ENCODE measurements around the gene YY1AP1. TPM values are rescaled to one million over a fixed set of nuclear protein-coding genes. Genes with fewer than 3 reads are reported as not detected.
A peak's percentile ranks its signal among the peaks of the same experiment; 100 is the strongest.

The YY1AP1 gene
- polyA plus RNA-seq, 1 of the 3 experiments (the other 2 are of a cell fraction) = 45.0 TPM

GRCh38 chr1:155652951-155653350, 35.6 kb downstream of the YY1AP1 start (continued):
- no peak for TF ChIP-seq NRF1 (IDR thresholded peaks at IDR 0.05; ENCODE audit: low read depth, low read length)
- TF ChIP-seq RAD21 (IDR thresholded peaks at IDR 0.05; ENCODE audit: low read length) = no peak
- TF ChIP-seq CTCF (IDR thresholded peaks at IDR 0.05) = no peak
- no peak for TF ChIP-seq JUND (IDR thresholded peaks at IDR 0.05)
- no peak for TF ChIP-seq GATA2 (CRISPR knock-in tag; IDR thresholded peaks at IDR 0.05)
- no peak for TF ChIP-seq EP300 (IDR thresholded peaks at IDR 0.05; ENCODE audit: borderline replicate concordance in 1 of 2, low read depth in 1 of 2, low read length in 1 of 2)
- TF ChIP-seq RXRA (IDR thresholded peaks at IDR 0.05; ENCODE audit: borderline replicate concordance, low read depth) = no peak
- TF ChIP-seq PBX3 (IDR thresholded peaks at IDR 0.05) = no peak
- TF ChIP-seq TCF12 (IDR thresholded peaks at IDR 0.05) = no peak

GRCh38 chr1:155651861-155652661, 36.5 kb downstream of the YY1AP1 start:
- ChIA-PET POLR2A (no interaction called here), CTCF (interaction anchor here (1.3 to 1.4 kb wide), 2 partner anchors 10 to 15 kb away, joined by 3 to 6 read pairs; no protein-coding TSS in a partner anchor)
- peak overlapping the region; percentile 60; the same call in 1 of the 2 replicates for H2AFZ ChIP-seq (ENCODE audit: low read depth)
- H3K9me3 ChIP-seq = no peaks in the 10 kb centered on the region
- H3K4me3 ChIP-seq (ENCODE audit: low read depth in 2 of 2, low read length in 1 of 2) = peak overlapping the region; percentile 1 to 49; a peak in 3 of 4 replicates
- no peaks in the 10 kb centered on the region for H4K20me1 ChIP-seq (ENCODE audit: insufficient read depth)
- peaks cover 8% of the 10 kb centered on the region for H3K79me2 ChIP-seq (ENCODE audit: insufficient read depth)
- no peaks in the 10 kb centered on the region for H3K9me2 ChIP-seq
- H3K9ac ChIP-seq = peak overlapping the region; percentile 46; the same call in 1 of the 2 replicates
- DNase-seq = no peak
- H3K4me1 ChIP-seq (ENCODE audit: control insufficient read depth in 1 of 2, insufficient read depth in 2 of 2, low read depth in 1 of 2, low read length in 1 of 2) = peaks cover 8 to 13% of the 10 kb centered on the region in 2 experiments; a peak in 3 of 4 replicates
- peak overlapping the region; percentile 67 for H3K4me2 ChIP-seq
- no peaks in the 10 kb centered on the region for H3K36me3 ChIP-seq (replicated peaks in 1 of 2; ENCODE audit: control insufficient read depth in 1 of 2, insufficient read depth in 2 of 2, low read length in 1 of 2)
- H3F3A ChIP-seq (replicated peaks; ENCODE audit: insufficient read depth) = peaks cover 20% of the 10 kb centered on the region
- WGBS (ENCODE audit: low lambda C conversion rate) = 73% methylated on average over 3 of the region's 3 CpGs
- H3K27me3 ChIP-seq (ENCODE audit: insufficient read depth) = no peaks in the 10 kb centered on the region
- H3K27ac ChIP-seq (ENCODE audit: low read depth in 2 of 2, low read length in 1 of 2) = peak overlapping the region; percentile 12 to 78; a peak in 3 of 4 replicates
- no peak for TF ChIP-seq FOXJ3 (CRISPR knock-in tag; IDR thresholded peaks at IDR 0.05)
- no peak for TF ChIP-seq EZH2phosphoT487 (IDR thresholded peaks at IDR 0.05; ENCODE audit: borderline replicate concordance, low read depth)
- no peak for TF ChIP-seq PBX3 (IDR thresholded peaks at IDR 0.05)
- TF ChIP-seq CHD2 (IDR thresholded peaks at IDR 0.05; ENCODE audit: low read length, partially characterized antibody) = no peak
- no peak for TF ChIP-seq MAX (IDR thresholded peaks at IDR 0.05; ENCODE audit: low read depth)
- no peak for TF ChIP-seq IRF3 (IDR thresholded peaks at IDR 0.05; ENCODE audit: low read depth, low read length)
- no peak for TF ChIP-seq EP300 (IDR thresholded peaks at IDR 0.05; ENCODE audit: borderline replicate concordance in 1 of 2, low read depth in 1 of 2, low read length in 1 of 2)
- TF ChIP-seq REST (IDR thresholded peaks at IDR 0.05; ENCODE audit: low read depth, low read length) = no peak
- TF ChIP-seq SMC3 (IDR thresholded peaks at IDR 0.05; ENCODE audit: low read depth, low read length) = no peak
- no peak for TF ChIP-seq NRF1 (IDR thresholded peaks at IDR 0.05; ENCODE audit: low read depth, low read length)
- no peak for TF ChIP-seq USF2 (IDR thresholded peaks at IDR 0.05; ENCODE audit: borderline replicate concordance, low read depth, low read length)
- TF ChIP-seq SIN3A (IDR thresholded peaks at IDR 0.05; ENCODE audit: borderline replicate concordance, low read depth, low read length) = no peak

All from SK-N-SH (cell line).